ENCODE measurements around the gene GLT1D1. TPM values are rescaled to one million over a fixed set of nuclear protein-coding genes. Genes with fewer than 3 reads are reported as not detected.

GLT1D1 gene
- total RNA-seq, 6 donors from 2014 or later = 4.1 to 8.3 (median 6.5) TPM

DNA sequence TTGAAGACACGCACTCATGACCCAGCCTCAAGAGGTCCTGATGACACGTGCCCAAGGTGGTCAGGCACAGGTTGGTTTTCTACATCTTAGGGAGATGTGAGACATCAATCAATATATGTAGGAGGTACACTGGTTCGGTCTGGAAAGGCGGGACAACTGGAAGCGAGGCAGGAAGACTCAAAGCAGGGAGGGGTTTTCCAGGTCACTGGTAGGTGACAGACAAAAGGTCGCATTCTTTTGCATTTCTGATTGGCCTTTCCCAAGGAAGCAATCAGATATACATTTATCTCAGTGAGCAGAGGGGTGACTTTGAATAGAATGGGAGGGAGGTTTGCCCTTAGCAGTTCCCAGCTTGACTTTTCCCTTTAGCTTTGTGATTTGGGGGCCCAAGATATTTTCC is 38.6 kb downstream of the GLT1D1 start:
- Histone ChIP-seq H3K36me3 (no peaks in the 10 kb centered on the region), H3K4me1 (no peaks in the 10 kb centered on the region), H3K4me3 (no peak overlapping the region), H3K27ac (no peak overlapping the region), H3K27me3 (no peaks in the 10 kb centered on the region), H3K9me3 (no peaks in the 10 kb centered on the region)
- no peak for DNase-seq
- WGBS, 2 donors = 71 to 78% methylated on average over 6 of the region's 6 CpGs
- no peak for ATAC-seq (ENCODE audit: low FRiP score in 2 of 2)
- TF ChIP-seq EP300 (IDR thresholded peaks at IDR 0.05) = no peak
- no peak for TF ChIP-seq POLR2AphosphoS5 (IDR thresholded peaks at IDR 0.05)
- no peak for TF ChIP-seq POLR2A (IDR thresholded peaks at IDR 0.05)
- TF ChIP-seq, protein P1, sequence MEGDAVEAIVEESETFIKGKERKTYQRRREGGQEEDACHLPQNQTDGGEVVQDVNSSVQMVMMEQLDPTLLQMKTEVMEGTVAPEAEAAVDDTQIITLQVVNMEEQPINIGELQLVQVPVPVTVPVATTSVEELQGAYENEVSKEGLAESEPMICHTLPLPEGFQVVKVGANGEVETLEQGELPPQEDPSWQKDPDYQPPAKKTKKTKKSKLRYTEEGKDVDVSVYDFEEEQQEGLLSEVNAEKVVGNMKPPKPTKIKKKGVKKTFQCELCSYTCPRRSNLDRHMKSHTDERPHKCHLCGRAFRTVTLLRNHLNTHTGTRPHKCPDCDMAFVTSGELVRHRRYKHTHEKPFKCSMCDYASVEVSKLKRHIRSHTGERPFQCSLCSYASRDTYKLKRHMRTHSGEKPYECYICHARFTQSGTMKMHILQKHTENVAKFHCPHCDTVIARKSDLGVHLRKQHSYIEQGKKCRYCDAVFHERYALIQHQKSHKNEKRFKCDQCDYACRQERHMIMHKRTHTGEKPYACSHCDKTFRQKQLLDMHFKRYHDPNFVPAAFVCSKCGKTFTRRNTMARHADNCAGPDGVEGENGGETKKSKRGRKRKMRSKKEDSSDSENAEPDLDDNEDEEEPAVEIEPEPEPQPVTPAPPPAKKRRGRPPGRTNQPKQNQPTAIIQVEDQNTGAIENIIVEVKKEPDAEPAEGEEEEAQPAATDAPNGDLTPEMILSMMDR (IDR thresholded peaks at IDR 0.05) = no peak

DNA sequence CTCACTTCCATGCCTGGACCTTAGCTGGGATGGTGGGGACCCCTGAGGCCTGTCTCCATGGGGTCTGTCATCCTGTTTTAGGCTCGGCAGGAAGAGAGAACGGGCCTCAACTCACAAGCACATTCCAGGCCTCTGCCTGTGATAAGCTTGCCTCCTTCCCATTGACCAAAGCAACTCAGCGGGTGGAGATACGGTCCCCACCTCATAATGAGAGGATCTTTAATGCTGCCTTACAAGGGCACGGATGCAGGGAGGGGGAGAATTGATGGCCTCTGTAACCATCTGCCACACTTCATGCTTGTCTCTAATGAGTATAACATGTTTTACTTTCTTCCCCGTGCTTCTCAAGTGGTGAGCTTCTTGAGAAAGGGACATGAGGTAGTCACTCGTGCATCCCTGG is 50.0 kb downstream of the GLT1D1 start:
- ATAC-seq (ENCODE audit: low FRiP score in 2 of 2) (no peak), DNase-seq (no peak)
- Histone ChIP-seq H3K9me3 (no peaks in the 10 kb centered on the region), H3K27me3 (no peaks in the 10 kb centered on the region), H3K36me3 (no peaks in the 10 kb centered on the region), H3K4me3 (no peak overlapping the region), H3K4me1 (peaks cover 0 to 4% (median 0%) of the 10 kb centered on the region in 4 donors), H3K27ac (no peak overlapping the region)
- WGBS, 2 donors = 73 to 85% methylated on average over 7 of the region's 7 CpGs
- no peak for TF ChIP-seq POLR2AphosphoS5 (IDR thresholded peaks at IDR 0.05)

DNA sequence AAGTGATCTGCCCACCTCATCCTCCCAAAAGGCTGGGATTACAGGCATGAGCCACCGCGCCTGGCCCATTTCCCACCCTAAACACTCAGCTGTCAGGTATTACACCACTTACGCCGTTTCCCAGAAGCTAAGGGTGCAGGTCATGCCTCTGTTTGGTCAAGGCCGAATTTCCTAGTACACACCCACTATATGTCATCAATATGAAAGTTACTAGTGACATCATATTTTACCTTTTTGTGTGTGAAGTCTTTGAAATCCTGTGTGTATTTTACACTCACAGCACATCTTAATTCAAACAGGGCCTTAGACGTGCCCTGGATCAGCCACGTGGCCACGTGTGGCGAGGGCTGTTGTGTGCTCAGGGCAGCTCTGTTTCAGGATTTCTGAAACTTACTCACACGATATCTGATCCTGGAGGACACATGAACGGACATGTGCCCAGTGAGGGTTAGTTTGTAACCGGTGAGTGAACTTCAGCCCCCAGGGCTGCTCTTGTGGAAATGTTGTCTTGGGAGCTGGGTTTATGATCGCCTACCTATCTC is 51.8 kb downstream of the GLT1D1 start:
- DNase-seq = peak in 1 of 2 donors; percentile 21
- H3K36me3 ChIP-seq = no peaks in the 10 kb centered on the region
- WGBS, 2 donors = 83 to 87% methylated on average over 13 of the region's 13 CpGs
- no peaks in the 10 kb centered on the region for H3K27me3 ChIP-seq
- no peak overlapping the region for H3K27ac ChIP-seq
- peak in 1 of 2 donors; percentile 21 for ATAC-seq (ENCODE audit: low FRiP score in 2 of 2)
- no peak for TF ChIP-seq POLR2A (IDR thresholded peaks at IDR 0.05)
- TF ChIP-seq POLR2AphosphoS5 (IDR thresholded peaks at IDR 0.05) = no peak
- TF ChIP-seq, protein P1 (IDR thresholded peaks at IDR 0.05) = no peak
- no peak for TF ChIP-seq EP300 (IDR thresholded peaks at IDR 0.05)
- H3K4me3 ChIP-seq = no peak overlapping the region
- H3K9me3 ChIP-seq = no peaks in the 10 kb centered on the region
- peaks cover 0 to 4% (median 0%) of the 10 kb centered on the region in 4 donors for H3K4me1 ChIP-seq

DNA sequence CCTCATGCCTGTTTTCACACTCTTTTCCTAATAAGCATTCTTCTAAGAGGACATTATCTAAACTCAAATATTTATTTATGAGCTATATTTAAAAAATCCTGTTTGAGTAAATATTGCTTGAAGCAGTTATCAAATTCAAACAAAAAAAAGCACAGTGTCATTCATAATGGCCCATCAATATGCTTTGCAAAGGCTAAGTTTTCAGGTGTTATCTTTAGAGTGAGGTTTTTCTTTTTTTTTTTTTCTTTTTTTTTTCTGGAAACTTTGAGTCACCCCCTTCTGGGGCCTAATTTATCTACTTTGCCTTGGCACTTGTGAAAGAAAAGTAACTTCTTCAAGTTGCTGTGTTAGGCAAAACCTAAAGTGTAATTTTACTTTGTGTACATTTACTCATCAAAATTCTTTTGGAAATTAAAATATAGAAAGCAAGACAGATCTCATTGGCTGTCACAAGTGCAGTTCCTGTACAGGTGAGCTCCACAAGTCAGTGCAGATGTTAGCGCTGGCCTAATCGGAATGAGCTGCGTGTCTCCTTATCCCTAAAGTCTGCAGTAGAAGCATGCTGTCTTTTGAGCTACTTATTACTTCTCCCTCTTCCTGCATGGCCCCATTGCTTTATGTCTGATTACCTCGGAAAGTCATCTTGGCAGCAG is 53.3 kb downstream of the GLT1D1 start:
- Histone ChIP-seq H3K4me1 (peaks cover 0 to 6% (median 0%) of the 10 kb centered on the region in 4 donors), H3K27ac (no peak overlapping the region), H3K9me3 (no peaks in the 10 kb centered on the region), H3K4me3 (no peak overlapping the region), H3K27me3 (no peaks in the 10 kb centered on the region), H3K36me3 (no peaks in the 10 kb centered on the region)
- ATAC-seq (ENCODE audit: low FRiP score in 2 of 2) (no peak), DNase-seq (no peak)
- WGBS, 2 donors = 64 to 68% methylated on average over 4 of the region's 4 CpGs
- no peak for TF ChIP-seq POLR2A (IDR thresholded peaks at IDR 0.05)

DNA sequence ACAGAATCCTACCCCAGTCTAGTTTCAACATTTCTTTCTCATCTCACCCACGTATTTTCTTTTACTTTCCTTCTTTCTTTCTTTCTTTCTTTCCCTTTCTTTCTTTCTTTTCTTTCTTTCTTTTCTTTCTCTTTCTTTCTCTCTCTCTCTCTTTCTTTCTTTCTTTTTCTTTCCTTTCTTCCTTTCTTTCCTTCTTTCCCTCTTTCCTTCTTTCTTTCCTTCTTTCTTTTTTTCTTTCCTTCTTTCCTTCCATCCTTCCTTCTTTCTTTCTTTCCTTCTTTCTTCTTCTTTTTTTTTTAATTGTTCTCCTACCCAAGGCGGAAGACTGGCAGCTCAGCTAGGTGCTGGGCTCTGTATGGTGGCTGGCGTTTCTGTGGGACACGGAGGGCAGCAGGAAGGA is 55.0 kb downstream of the GLT1D1 start:
- Histone ChIP-seq H3K27me3 (no peaks in the 10 kb centered on the region), H3K4me3 (no peak overlapping the region), H3K9me3 (no peaks in the 10 kb centered on the region), H3K27ac (no peak overlapping the region), H3K36me3 (no peaks in the 10 kb centered on the region), H3K4me1 (peaks cover 0 to 6% (median 0%) of the 10 kb centered on the region in 4 donors)
- ATAC-seq (ENCODE audit: low FRiP score in 2 of 2) = no peak
- 87 to 88% methylated on average over 4 of the region's 4 CpGs for WGBS, 2 donors
- TF ChIP-seq EP300 (IDR thresholded peaks at IDR 0.05) (no peak), POLR2A (IDR thresholded peaks at IDR 0.05) (no peak), POLR2AphosphoS5 (IDR thresholded peaks at IDR 0.05) (no peak)
- TF ChIP-seq, protein P1 (IDR thresholded peaks at IDR 0.05) = no peak
- no peak for DNase-seq

DNA sequence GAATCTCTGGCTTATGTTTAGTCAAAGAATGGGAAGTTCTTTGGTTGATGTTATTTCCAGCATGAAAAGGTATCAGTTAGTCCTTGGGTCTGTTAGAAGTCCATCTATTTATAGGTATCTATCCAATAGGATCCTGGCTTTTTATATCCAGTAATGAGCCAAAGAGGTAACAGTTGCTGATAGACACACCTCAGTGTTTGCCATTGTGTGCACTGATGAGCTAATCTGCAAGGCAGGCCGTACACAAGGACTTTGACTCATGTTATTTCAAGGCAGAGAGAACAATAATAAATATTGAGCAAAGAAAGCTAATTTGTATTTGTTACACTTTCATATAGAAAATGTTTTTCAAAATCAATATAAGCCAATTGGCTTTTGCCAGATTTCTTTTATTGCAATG is 56.4 kb downstream of the GLT1D1 start:
- Histone ChIP-seq H3K36me3 (no peaks in the 10 kb centered on the region), H3K27me3 (no peaks in the 10 kb centered on the region), H3K4me3 (no peak overlapping the region), H3K9me3 (no peaks in the 10 kb centered on the region), H3K27ac (no peak overlapping the region), H3K4me1 (peaks cover 0 to 6% (median 0%) of the 10 kb centered on the region in 4 donors)
- 68 to 82% methylated on average over 1 of the region's 1 CpG for WGBS, 2 donors
- TF ChIP-seq, protein P1 (IDR thresholded peaks at IDR 0.05) = no peak
- TF ChIP-seq POLR2A (IDR thresholded peaks at IDR 0.05) (no peak), POLR2AphosphoS5 (IDR thresholded peaks at IDR 0.05) (no peak), EP300 (IDR thresholded peaks at IDR 0.05) (no peak)
- ATAC-seq (ENCODE audit: low FRiP score in 2 of 2) (no peak), DNase-seq (no peak)

All from upper lobe of left lung (tissue), 6 donors.